Mesangial cell (primary cell): ENCODE results near the gene SLC12A7. TPM values are rescaled to one million over a fixed set of nuclear protein-coding genes. Genes with fewer than 3 reads are reported as not detected.

Experiments used
- total RNA-seq: library from RNA; depleted of rRNA; stranded (reverse); fragments of >200 nt; gene quantifications from 2 replicates; pipeline ENCODE4 v1.2.3, GENCODE V29; 2015

Gene SLC12A7
- 14.7 and 39.0 TPM in 2 replicates for total RNA-seq

DNA sequence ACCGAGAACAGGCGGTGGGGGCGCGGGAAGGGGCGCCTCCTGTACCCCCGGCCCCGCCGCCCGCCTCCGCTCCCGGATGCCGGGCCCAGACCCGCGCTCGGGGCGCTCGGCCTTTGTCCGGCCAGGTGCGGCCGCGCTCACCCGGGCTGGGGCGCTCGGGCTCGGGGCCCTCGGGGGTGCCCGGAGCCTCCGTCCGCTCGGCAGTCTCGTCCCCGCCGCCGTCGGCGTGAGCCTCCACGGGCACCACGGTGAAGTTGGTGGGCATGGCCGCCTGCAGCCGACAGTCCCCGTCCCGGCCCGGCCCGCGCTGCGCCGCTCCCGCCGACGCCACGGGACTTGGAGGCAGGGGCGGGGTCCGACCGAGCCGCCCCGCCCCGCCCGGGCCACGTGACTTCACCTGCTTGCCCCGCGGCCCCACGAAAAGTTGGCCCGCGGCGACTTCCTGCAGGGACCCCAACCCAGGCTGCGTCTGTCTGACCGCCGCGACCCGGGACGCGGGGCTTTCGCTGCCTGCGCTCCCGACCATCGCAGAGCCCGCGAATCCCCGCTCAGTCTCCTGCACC is at the start of gene SLC12A7:
SLC12A7 (minus strand) TSS at position 337 of the 563 bp plus-strand sequence; CDS start at position 265, 72 bp downstream.

GRCh38 chr5:1008451-1009358 is 103.2 kb downstream of the SLC12A7 start, which contains the start of gene NKD2:
NKD2 (plus strand) TSS chr5:1008802; CDS start chr5:1009058, 256 bp downstream.

Other genes with a start within 250 kb of the SLC12A7 start
- 32.7 and 39.9 TPM in 2 replicates for gene BRD9, start 219.3 kb downstream of the SLC12A7 start, total RNA-seq
- 3.7 and 80.8 TPM in 2 replicates for gene TRIP13, start 219.2 kb downstream of the SLC12A7 start, total RNA-seq
- gene NKD2, start 103.3 kb downstream of the SLC12A7 start, total RNA-seq: 0.13 TPM in 1 of 2 replicates, not detected in the other
- not detected in 2 replicates for gene SLC6A19, start 89.5 kb upstream of the SLC12A7 start, total RNA-seq
- gene SLC6A18, start 113.3 kb upstream of the SLC12A7 start, total RNA-seq: not detected in 2 replicates
- not detected in 2 replicates for gene TERT, start 183.0 kb upstream of the SLC12A7 start, total RNA-seq
- gene CLPTM1L, start 233.0 kb upstream of the SLC12A7 start, total RNA-seq: 112 and 135 TPM in 2 replicates